Uterus (tissue), 2 donors: Measurements from ENCODE around the gene ESPNL.

Experiments used
- POLR2A ChIP-seq, 2 donors: fragments of 450-650 bp; IDR thresholded peaks; one replicate each; pipeline ENCODE4 v1.6.1; 2016; ENCODE audit warnings: antibody characterized with exemption in 2 of 2, mild to moderate bottlenecking in 1 of 2, moderate library complexity in 1 of 2
- TF ChIP-seq, protein P1 (sequence below), 4 experiments: fragments of 200-600 bp in 2 of 4; fragments of 450-650 bp in 2 of 4; sonication (generic) in 2 of 4; IDR thresholded peaks; one replicate each; pipeline ENCODE4 v1.5.1; 2016 to 2019; ENCODE audit warnings: antibody characterized with exemption in 4 of 4, mild to moderate bottlenecking in 2 of 4, moderate library complexity in 1 of 4

GRCh38 chr2:238160206-238161129 lies 60.3 kb downstream of the ESPNL start:
- TF ChIP-seq, protein P1, sequence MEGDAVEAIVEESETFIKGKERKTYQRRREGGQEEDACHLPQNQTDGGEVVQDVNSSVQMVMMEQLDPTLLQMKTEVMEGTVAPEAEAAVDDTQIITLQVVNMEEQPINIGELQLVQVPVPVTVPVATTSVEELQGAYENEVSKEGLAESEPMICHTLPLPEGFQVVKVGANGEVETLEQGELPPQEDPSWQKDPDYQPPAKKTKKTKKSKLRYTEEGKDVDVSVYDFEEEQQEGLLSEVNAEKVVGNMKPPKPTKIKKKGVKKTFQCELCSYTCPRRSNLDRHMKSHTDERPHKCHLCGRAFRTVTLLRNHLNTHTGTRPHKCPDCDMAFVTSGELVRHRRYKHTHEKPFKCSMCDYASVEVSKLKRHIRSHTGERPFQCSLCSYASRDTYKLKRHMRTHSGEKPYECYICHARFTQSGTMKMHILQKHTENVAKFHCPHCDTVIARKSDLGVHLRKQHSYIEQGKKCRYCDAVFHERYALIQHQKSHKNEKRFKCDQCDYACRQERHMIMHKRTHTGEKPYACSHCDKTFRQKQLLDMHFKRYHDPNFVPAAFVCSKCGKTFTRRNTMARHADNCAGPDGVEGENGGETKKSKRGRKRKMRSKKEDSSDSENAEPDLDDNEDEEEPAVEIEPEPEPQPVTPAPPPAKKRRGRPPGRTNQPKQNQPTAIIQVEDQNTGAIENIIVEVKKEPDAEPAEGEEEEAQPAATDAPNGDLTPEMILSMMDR (IDR thresholded peaks at IDR 0.05) = peak in 1 of 4 experiments; percentile 9
- TF ChIP-seq POLR2A (IDR thresholded peaks at IDR 0.05) = no peak
